HG03521 (cell line): ENCODE measurements around the gene GALNT2.

ENCODE experiments used
- ATAC-seq: cut with Tn5 transposase; IDR thresholded peaks from one replicate; pipeline ENCODE4 v1.9.1; 2021; ENCODE audit warnings: mild to moderate bottlenecking, moderate library complexity; ENCODE audit not compliant: unreplicated experiment

Gene GALNT2

GRCh38 chr1:230110971-230111370, 43.9 kb downstream of the GALNT2 start:
- ATAC-seq: no peak

DNA sequence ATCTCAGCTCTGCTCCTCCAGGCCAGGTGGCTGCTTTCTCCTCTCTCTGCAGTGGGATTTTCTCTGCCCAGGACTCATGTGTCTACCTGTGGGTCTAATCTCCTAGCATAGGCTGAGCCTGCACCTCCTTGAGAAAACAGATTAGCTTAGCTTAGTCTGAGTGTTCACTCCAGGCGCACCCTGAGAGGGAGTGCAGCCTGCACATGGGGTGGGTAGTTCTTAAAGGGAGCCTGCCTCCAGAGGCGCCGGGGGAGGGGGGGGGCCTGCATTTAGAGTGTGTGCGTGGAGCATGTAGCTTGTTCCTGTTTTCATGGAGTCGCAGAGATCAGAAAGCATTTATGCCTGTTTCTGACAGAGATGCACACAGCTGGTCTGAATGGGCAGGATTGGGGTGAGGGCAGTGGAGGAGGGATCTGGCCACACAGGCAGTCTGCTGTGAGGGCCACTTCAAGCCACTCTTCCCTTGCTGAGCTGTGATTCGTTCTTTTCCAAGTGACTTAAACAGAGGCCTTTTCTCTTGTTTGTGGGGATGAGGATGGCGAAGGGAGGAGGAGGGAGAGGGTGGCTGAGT, 45.2 kb downstream of the GALNT2 start:
- ATAC-seq: no peak

- ATAC-seq: no peak
Observed at GRCh38 chr1:230112782-230113181, 45.7 kb downstream of the GALNT2 start.

DNA sequence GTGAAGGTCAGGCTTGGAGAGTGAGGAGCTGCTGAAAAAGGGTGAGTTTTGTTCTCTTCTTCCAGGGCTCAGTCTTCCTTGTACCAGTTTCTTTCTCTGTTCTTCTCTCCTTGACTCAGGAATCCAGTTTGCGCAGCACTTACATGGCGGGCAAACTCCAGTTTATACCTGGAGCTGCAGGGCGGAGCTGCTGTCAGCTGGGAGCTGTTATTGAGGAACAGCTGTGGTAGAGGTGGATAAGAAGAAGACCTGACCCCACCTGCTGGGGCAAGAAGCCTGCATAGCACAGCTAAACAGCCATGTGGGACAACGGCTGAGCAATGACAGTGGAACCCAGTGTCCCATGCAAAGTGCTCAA, 46.2 kb downstream of the GALNT2 start:
- ATAC-seq: no peak

- no peak for ATAC-seq
Observed at GRCh38 chr1:230113593-230114236, 46.7 kb downstream of the GALNT2 start.

DNA sequence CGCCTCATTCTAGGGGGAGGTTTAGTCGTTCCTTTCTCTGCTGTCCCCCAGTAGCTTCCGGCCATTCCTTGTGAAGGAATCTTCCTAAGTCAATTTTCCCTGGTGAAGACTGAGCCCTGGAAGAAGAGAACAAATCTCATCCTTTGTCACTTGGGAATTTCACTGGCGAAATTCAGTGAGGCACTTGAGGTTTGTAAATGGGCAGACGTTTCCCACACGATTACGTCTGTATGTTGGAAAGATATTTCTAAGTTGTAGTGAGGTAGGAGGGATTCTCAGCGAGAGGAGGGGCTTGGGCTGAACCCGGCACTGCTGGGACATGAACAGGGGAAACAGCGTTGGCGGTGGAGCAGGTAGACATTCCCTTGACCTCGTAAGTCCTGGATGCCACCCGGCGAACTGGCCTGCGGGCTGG, 47.2 kb downstream of the GALNT2 start:
- ATAC-seq: no peak

GRCh38 chr1:230117694-230118093, 50.7 kb downstream of the GALNT2 start:
- ATAC-seq: no peak

GRCh38 chr1:230119340-230119739, 52.3 kb downstream of the GALNT2 start:
- ATAC-seq: no peak

GRCh38 chr1:230120289-230120920, 53.4 kb downstream of the GALNT2 start:
- no peak for ATAC-seq

GRCh38 chr1:230120921-230121381, 53.9 kb downstream of the GALNT2 start:
- ATAC-seq: no peak

DNA sequence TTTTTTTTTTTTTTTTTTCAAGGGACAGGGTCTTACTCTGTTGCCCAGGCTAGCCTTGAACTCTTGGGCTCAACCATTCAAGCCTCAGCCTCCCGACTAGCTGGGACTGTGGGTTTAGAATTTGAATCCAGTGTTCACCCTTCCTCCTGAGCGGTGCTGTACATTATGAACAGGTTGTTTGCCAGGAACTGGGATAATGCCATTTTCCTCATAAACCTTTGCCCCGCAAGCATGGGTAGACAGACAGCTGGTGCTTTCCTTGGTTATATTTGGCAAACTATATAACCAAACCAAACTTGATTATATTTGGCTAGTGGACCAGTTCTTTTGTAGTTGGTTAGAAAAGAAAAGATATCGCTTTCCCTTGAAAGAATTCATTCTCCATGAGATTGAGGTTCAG, 54.9 kb downstream of the GALNT2 start:
- no peak for ATAC-seq

DNA sequence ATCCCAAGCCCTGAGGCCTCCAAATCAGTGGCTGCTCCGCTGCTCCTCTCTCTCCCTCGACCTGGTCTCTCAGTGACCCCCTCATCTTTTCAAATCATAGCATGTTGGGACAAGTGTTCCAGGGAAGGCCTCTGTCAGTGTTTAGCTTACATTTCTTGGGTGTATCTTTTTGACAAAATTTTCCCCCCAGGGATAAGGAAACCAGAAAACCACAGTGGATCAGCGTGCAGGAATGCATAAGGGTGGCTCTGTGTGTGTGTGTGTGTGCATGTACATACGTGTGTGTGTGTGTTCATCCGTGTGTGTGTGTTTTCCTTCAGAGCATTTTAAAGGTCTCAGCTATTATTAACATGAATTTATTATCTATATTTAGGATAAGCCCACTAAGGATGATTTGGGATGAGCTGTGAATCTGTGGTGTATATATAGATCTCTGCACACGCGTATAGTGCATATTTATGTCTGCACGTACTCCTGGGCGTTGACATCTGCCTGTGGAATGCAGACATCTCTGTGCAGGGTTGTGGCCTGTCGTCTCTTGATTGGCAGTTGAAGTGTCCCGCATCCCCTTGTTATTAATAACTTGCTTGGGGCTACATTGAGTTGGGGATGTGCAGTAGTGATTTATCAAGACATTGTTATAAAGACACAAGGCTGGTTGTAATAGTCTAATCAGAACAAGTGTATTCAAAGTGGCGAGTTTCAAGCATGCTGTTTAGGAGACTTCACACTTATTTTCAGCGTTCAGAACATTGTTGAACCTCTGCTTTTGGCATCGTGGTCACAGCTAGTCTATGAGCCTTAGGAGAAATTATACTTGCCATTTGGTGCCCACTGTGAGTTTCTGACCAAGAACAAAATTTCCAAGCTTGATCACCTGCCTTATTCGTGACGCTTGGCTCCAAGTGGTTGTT, 55.6 kb downstream of the GALNT2 start:
- ATAC-seq: no peak

- ATAC-seq: peak; percentile 85
Observed at GRCh38 chr1:230123280-230124185, 56.5 kb downstream of the GALNT2 start.

DNA sequence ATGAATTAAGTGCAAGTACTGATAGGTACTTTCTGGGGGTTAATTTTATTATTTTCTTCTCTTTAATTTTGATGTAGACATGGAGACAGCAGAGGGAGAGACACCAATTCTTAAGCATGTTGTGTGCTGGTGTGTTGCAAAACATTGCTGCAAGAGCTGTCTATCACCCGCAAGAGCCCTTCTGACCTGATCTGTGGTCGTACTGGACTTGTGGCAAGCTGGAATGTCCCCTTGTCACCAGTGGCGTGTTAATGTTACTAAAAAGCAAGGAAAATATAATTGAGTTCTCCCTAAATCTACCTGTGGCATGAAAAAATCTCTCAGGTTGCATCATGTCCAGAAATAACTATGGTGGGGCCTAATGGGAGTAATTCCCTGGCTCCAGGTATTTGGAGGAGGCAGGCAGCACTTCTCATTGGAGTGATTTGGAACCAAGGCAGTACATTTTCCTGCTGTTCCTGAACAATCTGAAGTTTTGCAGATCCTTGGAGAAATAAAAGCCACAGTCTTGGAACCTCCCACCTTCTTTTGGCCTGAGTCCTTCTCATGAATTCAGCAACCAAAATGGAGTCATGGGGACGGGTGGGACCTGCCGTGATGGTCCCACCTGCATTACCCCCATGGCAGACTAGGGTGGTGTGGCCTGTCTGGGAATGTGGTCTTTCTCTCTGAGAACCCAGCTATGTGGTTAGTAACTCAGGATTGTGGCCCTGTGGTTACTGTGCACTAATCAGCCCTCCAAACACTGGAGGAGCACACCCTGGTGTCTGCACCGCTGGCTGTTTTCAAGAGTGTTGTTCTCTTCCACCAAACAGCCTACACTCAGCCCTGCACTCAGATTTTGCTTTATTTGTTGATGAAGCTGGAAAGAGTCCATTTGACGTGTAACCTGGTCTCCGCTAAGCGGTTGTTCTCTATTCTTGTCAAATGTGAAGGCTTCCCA, 57.4 kb downstream of the GALNT2 start:
- no peak for ATAC-seq

DNA sequence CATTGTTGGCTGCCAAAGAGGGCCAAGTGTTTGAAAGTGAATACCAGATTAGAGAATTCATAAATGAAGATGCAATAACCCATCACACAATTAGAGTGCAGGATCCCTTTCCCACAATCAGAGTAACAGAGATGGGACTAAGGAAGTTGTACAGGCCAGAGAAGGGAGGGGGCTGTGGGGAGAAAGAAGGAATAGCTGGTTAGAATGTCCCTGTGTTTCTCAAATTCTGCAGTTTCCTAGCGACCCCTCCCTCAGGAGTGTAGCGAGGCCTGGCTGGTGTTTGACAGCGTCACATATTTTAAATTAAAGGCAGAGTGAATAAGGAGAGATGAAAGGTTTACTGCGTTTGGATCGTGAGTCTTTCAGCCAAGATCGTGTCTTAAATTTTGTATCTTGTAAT, 58.1 kb downstream of the GALNT2 start:
- no peak for ATAC-seq

DNA sequence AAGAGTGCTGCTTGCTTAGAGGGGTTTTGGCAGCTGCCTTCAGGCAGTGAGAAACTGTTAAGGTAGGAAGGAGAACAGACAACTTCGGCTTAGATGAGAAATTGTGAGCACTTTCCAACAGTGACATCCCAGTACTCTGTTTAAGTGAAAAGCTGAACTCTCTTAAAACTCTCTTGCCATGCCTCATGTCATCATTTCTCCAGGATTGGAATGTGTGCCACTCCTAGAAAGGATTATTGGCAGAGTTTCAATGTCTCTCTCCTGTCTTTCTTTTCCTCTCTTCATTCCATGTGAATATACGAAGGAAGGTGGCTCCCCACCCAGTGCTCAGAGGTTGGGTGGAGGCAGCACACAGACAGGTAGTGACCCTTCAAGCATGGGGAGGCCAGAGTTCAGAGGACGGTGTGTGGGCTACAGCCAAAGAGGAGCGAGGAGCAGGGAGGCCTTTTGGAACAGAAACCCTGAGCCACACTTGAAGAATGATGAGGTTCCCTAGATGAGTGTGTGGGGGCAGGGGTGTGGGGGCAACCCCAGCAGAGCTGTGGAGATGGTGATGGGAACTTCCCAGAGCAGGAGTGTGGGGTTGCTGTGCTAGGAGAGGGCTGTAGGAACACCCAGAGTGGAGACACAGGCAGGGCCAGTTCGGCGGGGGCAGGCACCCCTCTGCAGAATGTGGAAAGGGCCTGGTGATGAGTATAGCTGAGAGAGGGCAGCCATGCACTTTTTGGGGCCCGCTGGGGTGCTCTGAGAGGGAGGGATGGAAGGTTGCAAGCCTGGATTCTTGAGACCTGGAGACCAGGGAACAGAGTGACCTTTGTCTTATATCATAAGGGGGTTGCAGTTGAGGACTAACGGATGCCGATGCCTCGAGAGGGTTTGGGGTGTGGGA, 58.8 kb downstream of the GALNT2 start:
- ATAC-seq: no peak

DNA sequence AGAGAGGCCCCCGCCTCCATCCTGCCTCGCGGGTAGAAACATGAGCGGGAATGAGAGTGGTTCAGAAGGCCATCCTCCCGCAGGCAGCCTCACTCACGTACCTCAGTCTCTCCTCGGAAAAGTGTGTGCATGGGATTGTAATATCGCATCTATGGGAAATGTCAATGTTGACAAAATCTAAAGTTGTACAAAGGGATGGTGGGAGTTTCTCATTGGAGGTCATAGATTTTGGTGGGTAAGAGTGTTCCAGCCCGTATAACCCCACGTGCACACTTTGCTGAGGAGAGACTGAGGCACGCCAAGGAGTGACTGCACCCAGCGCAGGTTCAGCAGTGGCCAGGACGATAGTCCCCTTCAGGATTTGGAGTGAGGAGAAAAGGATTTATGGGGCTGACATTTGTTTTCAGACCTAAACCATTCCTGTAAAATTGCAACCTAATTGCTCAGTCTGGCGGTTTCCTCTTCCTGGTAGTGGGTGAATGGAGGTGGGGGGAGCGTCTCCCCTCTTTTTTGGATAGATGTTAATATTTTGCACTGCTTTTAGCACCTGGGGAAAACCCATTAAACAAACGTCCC, 59.6 kb downstream of the GALNT2 start:
- no peak for ATAC-seq
